Measurements from ENCODE around the gene TEX22. TPM values are rescaled to one million over a fixed set of nuclear protein-coding genes. Genes with fewer than 3 reads are reported as not detected.

The TEX22 gene
- total RNA-seq, 1 donor from 2014 or later: 4.8 TPM

- H3K27ac Mint-ChIP-seq: no peak overlapping the region
- TF ChIP-seq CTCF (IDR thresholded peaks at IDR 0.05; ENCODE audit: unreplicated experiment): no peak
- DNase-seq (ENCODE audit: low spot score in 2 of 2, unreplicated experiment in 2 of 2): no peak
- no peaks in the 10 kb centered on the region for H3K27me3 Mint-ChIP-seq (ENCODE audit: low read depth)
- H3K9me3 Mint-ChIP-seq: peaks cover 13% of the 10 kb centered on the region
- no peaks in the 10 kb centered on the region for H3K4me1 Mint-ChIP-seq
- H3K4me3 Mint-ChIP-seq: no peak overlapping the region
- peaks cover 19% of the 10 kb centered on the region for H3K36me3 Mint-ChIP-seq
Measured at GRCh38 chr14:105436891-105437722, 38.8 kb downstream of the TEX22 start.

GRCh38 chr14:105437723-105438500 lies 39.6 kb downstream of the TEX22 start:
- Mint-ChIP-seq H3K27me3 (ENCODE audit: low read depth) (no peaks in the 10 kb centered on the region), H3K4me3 (no peak overlapping the region), H3K27ac (no peak overlapping the region), H3K36me3 (peaks cover 19% of the 10 kb centered on the region), H3K4me1 (no peaks in the 10 kb centered on the region), H3K9me3 (peaks cover 13% of the 10 kb centered on the region)
- no peak for TF ChIP-seq CTCF (IDR thresholded peaks at IDR 0.05; ENCODE audit: unreplicated experiment)
- no peak for DNase-seq (ENCODE audit: low spot score in 2 of 2, unreplicated experiment in 2 of 2)

GRCh38 chr14:105439179-105439578 lies 40.8 kb downstream of the TEX22 start:
- Mint-ChIP-seq H3K36me3 (peaks cover 14% of the 10 kb centered on the region), H3K27ac (no peak overlapping the region), H3K4me3 (no peak overlapping the region), H3K4me1 (no peaks in the 10 kb centered on the region), H3K27me3 (ENCODE audit: low read depth) (no peaks in the 10 kb centered on the region), H3K9me3 (peaks cover 13% of the 10 kb centered on the region)
- no peak for TF ChIP-seq CTCF (IDR thresholded peaks at IDR 0.05; ENCODE audit: unreplicated experiment)
- DNase-seq (ENCODE audit: low spot score in 2 of 2, unreplicated experiment in 2 of 2): no peak

GRCh38 chr14:105439710-105440553 lies 41.6 kb downstream of the TEX22 start:
- no peaks in the 10 kb centered on the region for H3K4me1 Mint-ChIP-seq
- TF ChIP-seq CTCF (IDR thresholded peaks at IDR 0.05; ENCODE audit: unreplicated experiment): no peak
- no peak for DNase-seq (ENCODE audit: low spot score in 2 of 2, unreplicated experiment in 2 of 2)
- no peaks in the 10 kb centered on the region for H3K27me3 Mint-ChIP-seq (ENCODE audit: low read depth)
- H3K27ac Mint-ChIP-seq: no peak overlapping the region
- peaks cover 11% of the 10 kb centered on the region for H3K9me3 Mint-ChIP-seq
- peaks cover 11% of the 10 kb centered on the region for H3K36me3 Mint-ChIP-seq
- H3K4me3 Mint-ChIP-seq: no peak overlapping the region

GRCh38 chr14:105440554-105440900 lies 42.2 kb downstream of the TEX22 start:
- Mint-ChIP-seq H3K36me3 (peaks cover 8% of the 10 kb centered on the region), H3K27me3 (ENCODE audit: low read depth) (no peaks in the 10 kb centered on the region), H3K27ac (no peak overlapping the region), H3K4me3 (no peak overlapping the region), H3K4me1 (no peaks in the 10 kb centered on the region), H3K9me3 (peaks cover 6% of the 10 kb centered on the region)
- no peak for DNase-seq (ENCODE audit: low spot score in 2 of 2, unreplicated experiment in 2 of 2)
- no peak for TF ChIP-seq CTCF (IDR thresholded peaks at IDR 0.05; ENCODE audit: unreplicated experiment)
